Kidney (tissue), 14 donors: Measurements from ENCODE around the gene RNF44. TPM values are rescaled to one million over a fixed set of nuclear protein-coding genes. Genes with fewer than 3 reads are reported as not detected.

Experiments used
- DNase-seq, 5 donors: peaks; one replicate each; pipeline ENCODE4 v3.0.0-alpha.2; 2013 to 2020
- FAIRE-seq: peaks from 2 replicates; lab custom pipeline; 2012; peaks lifted over from hg19 to GRCh38; lab: Jason Lieb, UNC
- H3K27ac ChIP-seq, 2 donors: one replicate each; pipeline ENCODE4 v1.7.0; 2013; ENCODE audit warnings: low read depth in 2 of 2, low read length in 2 of 2, inconsistent platforms in 1 of 2
- H3K27me3 ChIP-seq: one replicate; pipeline ENCODE4 v1.7.1; 2013; ENCODE audit warnings: low read length, inconsistent platforms; ENCODE audit not compliant: control insufficient read depth, insufficient read depth
- H3K36me3 ChIP-seq, 3 donors: one replicate each; pipeline versions ENCODE4 v1.7.0 to v1.7.1; 2013; ENCODE audit warnings: low read length in 3 of 3, control low read depth in 1 of 3, inconsistent platforms in 1 of 3; ENCODE audit not compliant: insufficient read depth in 3 of 3, control insufficient read depth in 2 of 3
- H3K4me1 ChIP-seq, 3 donors: one replicate each; pipeline versions ENCODE4 v1.7.0 to v1.7.1; 2013; ENCODE audit warnings: low read length in 3 of 3, inconsistent platforms in 1 of 3, low read depth in 1 of 3; ENCODE audit not compliant: control insufficient read depth in 2 of 3, insufficient read depth in 2 of 3
- H3K4me3 ChIP-seq, 3 donors: one replicate each; pipeline versions ENCODE4 v1.7.0 to v1.8.1; 2013; ENCODE audit warnings: low read length in 3 of 3, control low read depth in 1 of 3, inconsistent platforms in 1 of 3
- H3K9ac ChIP-seq, 3 donors: one replicate each; pipeline versions ENCODE4 v1.7.0 to v1.7.1; 2013; ENCODE audit warnings: low read length in 3 of 3, control low read depth in 1 of 3, inconsistent platforms in 1 of 3
- H3K9me3 ChIP-seq, 3 donors: one replicate each; pipeline versions ENCODE4 v1.7.0 to v1.7.1; 2013; ENCODE audit warnings: low read length in 3 of 3, control low read depth in 1 of 3, inconsistent platforms in 1 of 3; ENCODE audit not compliant: control insufficient read depth in 2 of 3, insufficient read depth in 1 of 3
- intact Hi-C: fragments of 100-400 bp; cut with DNase I; formaldehyde crosslinking; loops from one replicate; pipeline ENCODE4 v1.11.1; 2022
- polyA plus RNA-seq: library from polyadenylated mRNA; stranded (reverse); fragments of 350-450 nt; fragmentation: Illumina TruSeq; extraction: RNeasy Lipid Tissue Mini Kit (QIAGEN cat#74804); gene quantifications from one replicate; pipeline ENCODE4 v1.2.3, GENCODE V29; 2014; ENCODE audit warnings: low read depth, low replicate concordance; ENCODE audit not compliant: insufficient read depth
- total RNA-seq: library from RNA; stranded (reverse); fragmentation: NEBNext Ultra II Directional; extraction: Animal tissue kit (Norgen Biotek cat#: 25700); gene quantifications from one replicate; pipeline ENCODE4 v1.2.1, GENCODE V29; 2021
- TF ChIP-seq, protein P1 (sequence below): IDR thresholded peaks from 3 replicates; pipeline ENCODE4 v1.5.1; 2012; ENCODE audit warnings: mild to moderate bottlenecking, moderate library complexity, borderline replicate concordance; ENCODE audit not compliant: insufficient read depth; ENCODE audit errors: extremely low read depth
- donor health status: control.
- donor health status: control.
- donor health status: control.
- donor health status: control.
- donor health status: control.
- donor health status: DM: yes; HTN: yes; CAD: no.
- donor health status: Normal renal cell carcinoma (clear cell type).

Gene RNF44
- total and polyA plus RNA-seq, 2 donors from 2014 or later: 12.5 to 61.8 TPM

GRCh38 chr5:176575488-176576422, 38.6 kb upstream of the RNF44 start:
- Histone ChIP-seq H3K4me3 (no peak overlapping the region), H3K9me3 (no peaks in the 10 kb centered on the region), H3K27me3 (no peaks in the 10 kb centered on the region), H3K4me1 (no peaks in the 10 kb centered on the region), H3K36me3 (no peaks in the 10 kb centered on the region), H3K9ac (no peak overlapping the region), H3K27ac (no peak overlapping the region)
- DNase-seq (no peak), FAIRE-seq (no peak)
- intact Hi-C loops: no loop called here
- TF ChIP-seq, protein P1, sequence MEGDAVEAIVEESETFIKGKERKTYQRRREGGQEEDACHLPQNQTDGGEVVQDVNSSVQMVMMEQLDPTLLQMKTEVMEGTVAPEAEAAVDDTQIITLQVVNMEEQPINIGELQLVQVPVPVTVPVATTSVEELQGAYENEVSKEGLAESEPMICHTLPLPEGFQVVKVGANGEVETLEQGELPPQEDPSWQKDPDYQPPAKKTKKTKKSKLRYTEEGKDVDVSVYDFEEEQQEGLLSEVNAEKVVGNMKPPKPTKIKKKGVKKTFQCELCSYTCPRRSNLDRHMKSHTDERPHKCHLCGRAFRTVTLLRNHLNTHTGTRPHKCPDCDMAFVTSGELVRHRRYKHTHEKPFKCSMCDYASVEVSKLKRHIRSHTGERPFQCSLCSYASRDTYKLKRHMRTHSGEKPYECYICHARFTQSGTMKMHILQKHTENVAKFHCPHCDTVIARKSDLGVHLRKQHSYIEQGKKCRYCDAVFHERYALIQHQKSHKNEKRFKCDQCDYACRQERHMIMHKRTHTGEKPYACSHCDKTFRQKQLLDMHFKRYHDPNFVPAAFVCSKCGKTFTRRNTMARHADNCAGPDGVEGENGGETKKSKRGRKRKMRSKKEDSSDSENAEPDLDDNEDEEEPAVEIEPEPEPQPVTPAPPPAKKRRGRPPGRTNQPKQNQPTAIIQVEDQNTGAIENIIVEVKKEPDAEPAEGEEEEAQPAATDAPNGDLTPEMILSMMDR: no peak

GRCh38 chr5:176575066-176575465, 37.9 kb upstream of the RNF44 start:
- Histone ChIP-seq H3K9me3 (no peaks in the 10 kb centered on the region), H3K4me3 (no peak overlapping the region), H3K27me3 (no peaks in the 10 kb centered on the region), H3K36me3 (no peaks in the 10 kb centered on the region), H3K4me1 (no peaks in the 10 kb centered on the region), H3K9ac (no peak overlapping the region), H3K27ac (no peak overlapping the region)
- no peak for FAIRE-seq
- DNase-seq: no peak
- TF ChIP-seq, protein P1: no peak
- intact Hi-C loops: no loop called here

DNA sequence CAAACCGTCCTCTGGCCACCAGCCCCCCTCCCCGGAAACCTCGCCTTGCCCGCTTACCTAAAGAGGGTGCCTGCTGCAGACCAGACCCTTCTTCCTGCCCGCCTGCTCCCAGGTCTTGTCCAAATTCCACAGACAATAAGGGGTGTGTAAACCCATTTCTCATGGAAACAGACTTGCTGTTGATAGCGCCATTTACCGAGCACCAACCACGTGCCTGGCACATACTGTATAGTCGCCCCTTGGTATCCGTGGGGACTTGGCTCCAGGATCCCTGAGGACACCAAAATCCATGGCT, 37.0 kb upstream of the RNF44 start:
- intact Hi-C loops: no loop called here
- FAIRE-seq (no peak), DNase-seq (no peak)
- Histone ChIP-seq H3K4me3 (no peak overlapping the region), H3K27me3 (no peaks in the 10 kb centered on the region), H3K36me3 (no peaks in the 10 kb centered on the region), H3K4me1 (no peaks in the 10 kb centered on the region), H3K9ac (no peak overlapping the region), H3K9me3 (no peaks in the 10 kb centered on the region), H3K27ac (no peak overlapping the region)
- TF ChIP-seq, protein P1: no peak
